ENCODE data around the gene FASLG.
"Not testable (repeated sequence)": the region's sequence is repeated elsewhere in the genome, so short reads cannot be mapped to it uniquely, and the experiment has no call there.

Gene FASLG

GRCh38 chr1:172658871-172659453 is at the start of gene FASLG:
FASLG (plus strand) TSS chr1:172659103; CDS start chr1:172659202, 99 bp downstream.
- peak; percentile 25 for DNase-seq

DNA sequence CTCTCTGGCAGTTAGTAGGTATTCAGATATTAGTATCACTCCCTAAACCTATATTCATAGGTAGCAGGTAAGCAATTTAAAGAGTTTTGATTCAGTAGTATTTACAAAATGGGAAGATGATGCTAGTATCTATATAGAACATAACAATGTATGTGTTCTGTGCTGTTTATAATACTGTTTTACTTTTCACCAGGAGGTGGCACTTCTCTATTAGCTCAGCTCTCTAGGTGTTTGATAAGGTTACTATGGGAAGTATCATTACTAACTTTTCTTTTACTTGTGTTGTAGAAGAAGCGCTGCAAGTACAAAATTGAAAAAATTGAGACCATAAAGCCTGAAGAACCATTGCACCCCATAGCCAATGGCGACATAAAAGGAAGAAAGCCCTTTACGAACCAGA is 49.4 kb upstream of the FASLG start:
- no peak for DNase-seq

GRCh38 chr1:172612478-172612877 is 46.4 kb upstream of the FASLG start:
- no peak for DNase-seq

DNA sequence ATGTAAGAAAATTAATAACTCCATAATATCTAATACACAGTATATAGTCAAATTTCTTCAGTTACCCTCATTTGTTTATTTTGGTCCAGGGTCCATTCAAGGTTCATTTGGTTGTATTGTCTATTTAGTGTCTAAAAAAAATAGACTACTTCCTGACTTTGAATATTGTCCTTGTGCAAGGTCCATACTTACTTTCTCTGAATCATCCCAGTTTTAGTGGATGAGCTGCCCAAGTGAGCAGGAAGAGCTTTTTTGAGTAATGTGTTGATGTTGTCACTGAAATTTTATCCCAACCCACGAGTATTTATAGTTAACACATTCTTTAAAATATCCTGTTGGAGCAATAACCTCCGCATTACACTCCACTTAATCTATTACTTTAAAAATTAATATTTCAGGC is 45.6 kb upstream of the FASLG start:
- no peak for DNase-seq

GRCh38 chr1:172616195-172616594 is 42.7 kb upstream of the FASLG start:
- no peak for DNase-seq

GRCh38 chr1:172616636-172617035 is 42.3 kb upstream of the FASLG start:
- no peak for DNase-seq

DNA sequence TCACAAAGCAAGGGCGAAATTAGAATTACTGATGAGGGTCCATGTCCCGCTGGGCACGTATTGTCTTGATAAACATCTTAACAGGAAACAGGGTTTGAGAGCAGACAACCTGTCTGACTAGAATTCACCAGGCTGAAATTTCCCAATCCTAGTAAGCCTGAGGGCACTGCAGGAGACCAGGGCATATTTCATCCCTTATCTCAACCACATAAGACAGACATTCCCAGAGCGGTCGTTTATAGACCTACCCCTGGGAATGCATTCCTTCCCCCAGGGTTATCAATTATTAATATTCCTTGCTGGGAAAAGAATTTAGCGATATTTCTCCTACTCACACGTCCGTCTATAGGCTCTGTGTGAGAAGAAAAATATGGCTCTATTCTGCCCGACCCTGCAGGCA is 38.3 kb upstream of the FASLG start:
- not testable (repeated sequence) for DNase-seq

- no peak for DNase-seq
Observed at GRCh38 chr1:172622541-172622940, 36.4 kb upstream of the FASLG start.

DNA sequence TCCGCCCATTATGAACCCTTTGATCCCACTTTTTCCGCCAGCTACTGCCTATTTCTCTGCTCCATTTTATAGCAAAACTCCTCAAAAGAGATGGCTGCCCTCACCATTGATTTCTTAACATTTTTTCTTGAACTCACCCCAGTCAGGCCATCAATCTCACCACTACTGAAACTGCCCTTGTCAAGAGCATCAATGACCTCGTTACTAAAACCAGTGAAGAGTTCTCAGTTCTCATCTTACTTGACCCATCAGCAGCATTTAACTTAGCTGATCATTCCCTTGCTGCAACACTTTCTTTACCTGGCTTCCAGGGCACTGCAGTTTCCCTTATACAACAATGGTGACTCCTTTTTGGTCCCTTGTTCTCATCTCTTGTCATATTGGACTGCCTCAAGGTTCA is 35.2 kb upstream of the FASLG start:
- DNase-seq: no peak

DNA sequence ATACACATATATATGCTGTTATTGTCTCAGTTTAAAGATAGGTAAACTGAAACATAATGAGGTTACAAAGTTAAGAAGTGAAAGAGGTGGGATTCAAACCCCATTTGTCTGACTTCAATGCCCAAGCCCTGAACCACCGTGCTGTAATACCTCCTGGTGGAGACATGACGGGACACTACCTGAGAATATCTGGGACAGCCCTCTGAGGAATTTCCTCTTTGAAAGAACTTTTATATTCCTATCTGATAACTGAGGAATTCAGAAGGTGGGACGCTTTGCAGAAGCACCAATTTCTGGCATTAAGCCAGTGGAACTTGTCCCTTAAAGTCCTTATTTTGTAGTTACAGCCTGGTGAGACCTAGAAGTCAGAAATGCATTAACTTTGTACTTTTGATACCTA is 32.1 kb upstream of the FASLG start:
- DNase-seq: no peak

DNA sequence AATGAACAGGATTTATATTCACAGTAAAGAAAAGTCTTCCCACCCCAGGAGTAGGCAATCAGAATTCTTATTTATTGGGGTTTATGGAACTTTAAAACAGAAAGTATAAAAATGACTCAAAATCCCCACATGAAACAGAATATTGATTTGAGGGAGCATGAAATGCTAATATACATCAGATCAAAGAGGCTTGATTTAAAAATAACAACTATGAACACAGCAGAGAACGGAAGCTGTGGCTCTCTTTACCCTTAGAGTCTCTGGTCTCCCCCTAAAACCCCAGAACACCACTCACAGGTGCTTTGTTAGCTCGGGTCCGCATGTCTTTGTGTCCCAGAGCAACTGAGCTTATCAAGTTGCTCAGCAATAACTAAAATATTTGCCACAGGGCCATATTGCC is 31.2 kb upstream of the FASLG start:
- DNase-seq: no peak

GRCh38 chr1:172628401-172628800 is 30.5 kb upstream of the FASLG start:
- DNase-seq: no peak

GRCh38 chr1:172629170-172629569 is 29.7 kb upstream of the FASLG start:
- no peak for DNase-seq

GRCh38 chr1:172629638-172630037 is 29.3 kb upstream of the FASLG start:
- DNase-seq: no peak

GRCh38 chr1:172630056-172630818 is 28.7 kb upstream of the FASLG start:
- DNase-seq: no peak

DNA sequence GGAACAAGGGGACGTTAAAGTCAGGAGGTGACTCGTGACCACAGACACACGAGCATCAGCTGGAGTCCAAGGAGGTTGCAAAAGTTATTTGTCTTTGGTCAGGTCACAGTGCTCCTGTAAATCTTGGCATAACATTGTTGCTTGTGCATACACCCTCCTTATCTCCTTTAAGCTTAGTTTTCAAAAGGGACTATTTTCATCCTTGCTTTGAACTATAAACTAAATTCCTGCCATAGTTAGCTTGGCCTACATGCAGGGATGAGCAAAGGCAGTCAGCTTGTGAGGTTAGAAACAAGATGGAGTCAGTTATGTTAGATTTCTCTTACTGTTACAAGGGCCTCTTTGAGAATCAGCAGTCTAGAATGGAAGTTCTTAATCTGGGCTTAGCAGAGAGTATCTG is 28.0 kb upstream of the FASLG start:
- DNase-seq: no peak

GRCh38 chr1:172637522-172637921 is 21.4 kb upstream of the FASLG start:
- DNase-seq: no peak

- DNase-seq: no peak
Observed at GRCh38 chr1:172638249-172638648, 20.7 kb upstream of the FASLG start.

- DNase-seq: peak; percentile 37
Observed at GRCh38 chr1:172638885-172639831, 19.7 kb upstream of the FASLG start.

DNA sequence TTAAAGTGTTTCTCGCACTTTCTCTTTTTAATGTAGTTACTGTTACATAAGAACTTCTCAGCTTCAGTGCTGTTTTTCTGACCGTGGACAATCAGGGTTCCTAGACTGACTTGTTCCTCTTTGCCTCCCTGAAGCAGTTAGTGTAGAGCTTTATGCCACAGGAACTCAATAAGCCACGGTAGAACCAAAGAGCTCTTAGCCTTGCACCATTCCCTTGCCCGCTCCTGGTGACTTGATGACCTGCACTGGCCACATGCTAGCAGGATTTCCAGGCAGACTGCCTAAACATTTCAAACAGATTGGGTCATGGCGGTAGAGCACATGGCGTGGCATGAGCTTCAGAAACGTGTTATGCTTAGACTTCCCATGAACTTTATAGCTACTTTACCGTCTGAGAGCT is 18.8 kb upstream of the FASLG start:
- DNase-seq: no peak

GRCh38 chr1:172641492-172641891 is 17.4 kb upstream of the FASLG start:
- DNase-seq: no peak

DNA sequence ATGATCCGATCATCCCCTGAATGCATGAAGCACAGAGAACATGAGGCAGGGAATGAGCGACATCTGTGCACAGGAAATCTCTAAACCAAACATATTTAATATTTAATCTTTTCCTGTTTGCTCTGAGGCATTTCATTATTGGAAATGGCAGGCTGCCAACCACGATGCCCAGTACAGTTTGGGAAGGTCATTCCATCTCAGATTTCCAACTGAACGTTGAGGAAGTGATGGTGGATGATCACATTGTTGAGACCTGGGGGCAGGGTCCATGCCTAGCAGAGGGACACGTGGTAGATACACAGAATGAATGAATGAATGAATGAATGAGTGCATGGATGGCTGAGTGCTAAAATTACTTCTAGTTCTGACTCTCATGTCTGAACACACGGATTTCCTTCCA is 15.9 kb upstream of the FASLG start:
- DNase-seq: no peak

GRCh38 chr1:172646653-172647052 is 12.2 kb upstream of the FASLG start:
- no peak for DNase-seq

DNA sequence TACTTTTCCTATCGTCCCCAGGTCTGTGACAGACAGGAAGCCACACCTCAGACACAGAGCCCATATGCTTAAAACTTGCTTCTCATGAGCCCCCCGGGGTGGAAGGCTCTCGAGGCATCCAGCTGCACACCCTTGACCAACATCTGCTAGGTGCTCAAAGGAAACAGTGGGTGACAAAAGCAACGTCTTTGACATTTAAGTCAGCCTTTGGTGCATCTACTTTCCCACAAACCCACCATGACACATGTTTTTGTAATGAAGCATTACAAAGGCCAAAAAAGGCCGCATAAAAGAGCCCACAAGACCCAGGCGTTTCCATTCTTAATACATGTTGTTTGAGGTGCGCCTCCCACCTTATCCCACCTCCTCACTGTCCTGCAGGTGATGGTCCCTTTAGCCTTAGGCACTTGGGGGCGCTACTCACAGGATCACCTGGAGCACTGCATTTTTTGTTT is 11.8 kb upstream of the FASLG start:
- DNase-seq: no peak

All from CD4-positive, alpha-beta T cell treated with Interleukin-15 for 1 hour (primary cell).